HG03060 (cell line): ENCODE results near the gene USP11.

Experiments
- ATAC-seq: cut with Tn5 transposase; IDR thresholded peaks from one replicate; pipeline ENCODE4 v1.9.1; 2021; ENCODE audit warnings: low read depth, moderate number of reproducible peaks; ENCODE audit not compliant: unreplicated experiment

The USP11 gene

GRCh38 chrX:47223476-47224250 is 9.1 kb upstream of the USP11 start:
- ATAC-seq: no peak

DNA sequence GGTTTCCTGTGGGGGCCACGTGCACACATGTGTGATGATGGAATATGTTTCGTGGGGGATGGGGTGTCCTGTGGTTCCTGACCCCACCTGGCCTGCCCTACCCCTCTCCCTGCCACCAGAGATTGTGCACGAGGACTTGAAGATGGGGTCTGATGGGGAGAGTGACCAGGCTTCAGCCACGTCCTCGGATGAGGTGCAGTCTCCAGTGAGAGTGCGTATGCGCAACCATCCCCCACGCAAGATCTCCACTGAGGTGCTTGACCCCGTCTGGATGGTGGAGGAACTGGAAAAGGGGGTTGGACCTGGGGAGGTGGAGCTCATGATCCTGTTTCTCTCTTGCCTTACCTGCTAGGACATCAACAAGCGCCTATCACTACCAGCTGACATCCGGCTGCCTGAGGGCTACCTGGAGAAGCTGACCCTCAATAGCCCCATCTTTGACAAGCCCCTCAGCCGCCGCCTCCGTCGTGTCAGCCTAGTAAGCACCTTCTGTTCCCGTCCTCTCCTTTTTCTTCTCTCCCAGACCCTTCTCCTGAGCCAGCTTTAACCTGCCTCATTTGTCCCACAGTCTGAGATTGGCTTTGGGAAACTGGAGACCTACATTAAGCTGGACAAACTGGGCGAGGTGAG is 8.4 kb upstream of the USP11 start:
- ATAC-seq: no peak

DNA sequence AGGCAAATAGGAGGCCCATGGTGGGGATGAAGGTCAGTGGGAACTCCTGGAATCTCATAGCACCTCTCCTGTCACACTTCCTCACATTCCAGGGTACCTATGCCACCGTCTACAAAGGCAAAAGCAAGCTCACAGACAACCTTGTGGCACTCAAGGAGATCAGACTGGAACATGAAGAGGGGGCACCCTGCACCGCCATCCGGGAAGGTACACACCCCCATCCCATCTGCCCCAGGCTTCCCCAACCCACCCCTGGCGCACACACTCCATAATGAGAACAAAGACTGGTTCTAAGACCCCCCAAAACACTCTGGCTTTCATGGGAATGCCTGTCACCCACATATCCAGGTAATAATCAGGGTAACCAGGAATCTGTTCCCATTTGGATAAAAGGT is 7.9 kb upstream of the USP11 start:
- ATAC-seq: no peak

DNA sequence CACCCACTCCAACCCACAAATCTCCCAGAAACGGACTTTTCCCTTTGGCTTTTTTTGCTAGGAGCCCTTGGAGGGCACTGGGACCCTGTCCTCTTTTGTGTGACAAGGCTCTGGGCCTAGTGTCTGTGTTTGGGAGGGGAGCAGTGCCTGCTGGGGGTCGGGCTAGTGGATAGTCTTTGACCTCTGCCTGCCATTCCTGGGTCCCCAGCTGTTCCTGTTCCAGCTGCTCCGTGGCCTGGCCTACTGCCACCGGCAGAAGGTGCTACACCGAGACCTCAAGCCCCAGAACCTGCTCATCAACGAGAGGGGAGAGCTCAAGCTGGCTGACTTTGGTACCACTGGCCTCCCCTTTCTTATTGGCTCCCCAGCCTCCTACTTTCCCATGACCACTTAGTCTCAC is 6.7 kb upstream of the USP11 start:
- ATAC-seq: no peak

DNA sequence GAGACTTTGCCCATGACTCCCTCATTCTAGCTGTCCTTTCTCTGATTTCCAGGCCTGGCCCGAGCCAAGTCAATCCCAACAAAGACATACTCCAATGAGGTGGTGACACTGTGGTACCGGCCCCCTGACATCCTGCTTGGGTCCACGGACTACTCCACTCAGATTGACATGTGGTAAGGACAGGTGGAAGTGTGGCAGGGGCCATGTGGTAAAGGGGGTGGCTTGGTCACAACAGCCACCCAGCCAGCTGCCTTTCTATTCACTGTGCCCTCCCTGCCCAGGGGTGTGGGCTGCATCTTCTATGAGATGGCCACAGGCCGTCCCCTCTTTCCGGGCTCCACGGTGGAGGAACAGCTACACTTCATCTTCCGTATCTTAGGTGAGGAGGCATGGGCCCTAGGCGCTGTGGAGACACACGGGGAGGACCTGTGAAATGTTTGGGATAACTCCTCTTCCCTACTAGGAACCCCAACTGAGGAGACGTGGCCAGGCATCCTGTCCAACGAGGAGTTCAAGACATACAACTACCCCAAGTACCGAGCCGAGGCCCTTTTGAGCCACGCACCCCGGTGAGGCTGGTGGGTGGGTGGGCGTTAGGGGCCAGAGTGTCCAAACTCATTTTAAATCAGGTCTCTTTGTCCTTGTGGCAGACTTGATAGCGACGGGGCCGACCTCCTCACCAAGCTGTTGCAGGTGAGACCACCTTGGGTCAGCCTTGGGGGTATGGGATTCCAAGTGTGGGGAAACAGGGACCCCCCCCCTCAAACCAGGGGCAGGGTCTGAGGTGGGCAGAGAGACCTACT is 6.1 kb upstream of the USP11 start:
- no peak for ATAC-seq

GRCh38 chrX:47227334-47227583 is 5.5 kb upstream of the USP11 start:
- ATAC-seq: no peak

GRCh38 chrX:47228550-47229270 is 4.1 kb upstream of the USP11 start:
- ATAC-seq: no peak

- no peak for ATAC-seq
These were observed 3.4 kb upstream of the USP11 start for GRCh38 chrX:47229427-47229826.

DNA sequence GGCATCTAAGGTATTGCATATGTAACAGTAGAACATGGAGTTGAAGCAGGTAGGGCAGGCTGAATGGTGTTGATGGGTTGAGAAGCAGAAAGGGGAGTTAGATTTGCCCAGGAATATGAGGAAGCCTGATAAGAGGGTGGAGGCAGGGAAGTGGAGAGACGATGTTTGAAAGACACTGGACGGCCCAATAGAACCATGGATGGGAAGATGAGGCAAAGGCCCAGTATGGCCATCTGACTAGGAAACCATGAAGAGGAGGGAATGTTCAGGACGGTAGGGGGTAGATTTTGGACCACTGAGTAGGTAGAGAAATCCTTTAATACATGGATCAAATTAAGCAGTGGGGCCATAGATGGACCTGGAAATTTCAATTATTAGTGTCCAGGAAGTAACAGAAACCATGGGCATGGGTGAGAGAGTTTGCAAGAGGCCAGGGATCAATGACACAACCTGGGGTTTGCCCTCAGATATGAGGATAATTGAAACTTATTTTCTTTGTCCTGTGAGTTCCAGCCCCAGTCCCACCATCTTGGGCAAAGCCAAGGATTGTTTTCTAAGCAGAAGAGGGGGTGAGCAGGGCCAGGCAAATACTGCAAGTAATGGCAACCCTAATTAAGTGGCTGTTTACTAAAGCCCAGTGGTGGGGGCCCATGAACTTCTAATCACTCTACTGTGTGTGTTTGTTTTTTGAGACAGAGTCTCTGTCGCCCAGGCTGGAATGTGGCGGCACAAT is 2.5 kb upstream of the USP11 start:
- ATAC-seq: no peak

DNA sequence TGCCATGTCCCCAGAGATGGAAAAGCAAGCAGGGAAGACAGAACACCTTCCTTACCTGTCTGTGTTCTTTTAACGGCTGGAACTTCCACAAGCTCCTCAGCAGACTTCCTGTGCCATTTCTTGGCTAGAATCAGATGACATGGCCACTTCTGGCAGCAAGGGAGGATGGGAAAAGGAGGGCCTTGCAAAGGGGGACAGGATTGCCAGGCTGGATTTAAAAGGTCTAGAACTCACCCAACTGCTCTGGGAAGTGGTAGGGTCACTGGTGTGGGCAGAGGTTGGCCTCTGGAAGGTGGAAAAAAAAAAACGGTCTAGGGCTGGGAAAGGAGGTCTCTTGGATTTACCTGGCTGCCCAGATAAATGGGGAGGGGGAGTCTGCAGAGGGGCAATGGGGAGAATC is 1.6 kb upstream of the USP11 start:
- ATAC-seq: no peak

GRCh38 chrX:47232197-47232802 is 509 bp upstream of the USP11 start:
- ATAC-seq: no peak

DNA sequence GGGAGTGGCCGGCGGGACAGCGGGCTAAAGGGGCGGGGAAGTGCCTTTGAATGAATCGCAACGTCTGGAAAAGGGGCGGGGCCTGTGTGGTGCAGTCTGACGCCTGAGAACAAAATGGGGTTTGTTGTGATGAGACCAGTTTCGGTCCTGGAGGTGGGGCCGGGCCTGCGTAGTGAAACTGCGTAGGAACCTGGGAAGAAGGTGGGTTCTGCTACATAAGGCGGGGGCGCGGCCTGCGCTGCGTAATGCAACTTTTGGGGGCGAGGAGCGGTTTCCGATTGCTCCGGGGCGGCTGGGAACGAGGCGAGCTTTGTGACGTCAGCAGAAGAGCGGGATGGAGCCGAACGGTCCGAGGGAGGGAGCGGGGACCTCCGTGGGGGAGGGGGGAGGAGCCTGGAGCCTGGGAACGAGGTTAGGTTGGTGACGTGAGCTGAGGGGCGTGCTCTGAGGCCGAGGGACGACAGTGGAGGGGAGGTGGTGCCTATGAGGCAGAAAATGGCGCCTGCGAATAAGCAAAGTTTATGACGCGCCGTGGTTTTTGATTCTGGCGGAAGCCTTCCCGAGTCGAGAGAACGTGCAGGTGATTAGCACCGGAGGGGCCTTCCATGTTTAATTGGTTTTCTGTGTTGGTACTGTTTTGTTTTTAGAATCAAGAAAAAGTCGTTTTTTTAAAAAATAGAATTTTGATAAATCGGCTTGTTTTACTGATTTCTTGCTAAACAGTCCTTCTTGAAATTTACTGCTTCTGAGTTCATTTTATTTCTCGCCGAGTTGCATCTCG is 714 bp downstream of the USP11 start:
- peak; percentile 74 for ATAC-seq

- ATAC-seq: no peak
These were observed 1.8 kb downstream of the USP11 start for GRCh38 chrX:47234583-47234982.

- ATAC-seq: no peak
These were observed 2.9 kb downstream of the USP11 start for GRCh38 chrX:47235691-47236103.

DNA sequence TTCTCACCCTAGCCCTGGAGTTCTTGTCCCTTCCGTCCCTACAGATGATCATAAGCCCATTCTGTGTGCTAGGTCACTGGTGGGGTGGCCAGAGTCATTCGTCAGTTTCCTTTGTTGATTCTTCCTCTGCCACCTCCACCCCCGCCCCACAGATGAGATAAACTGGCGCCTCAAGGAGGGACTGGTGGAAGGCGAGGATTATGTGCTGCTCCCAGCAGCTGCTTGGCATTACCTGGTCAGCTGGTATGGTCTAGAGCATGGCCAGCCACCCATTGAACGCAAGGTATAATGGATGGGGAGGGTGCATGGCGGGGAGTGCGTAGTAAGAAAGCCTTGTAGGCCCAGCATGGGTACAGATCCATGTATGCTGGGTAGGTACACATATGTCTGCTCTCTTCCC is 6.4 kb downstream of the USP11 start:
- no peak for ATAC-seq

GRCh38 chrX:47239898-47240545 is 7.2 kb downstream of the USP11 start:
- no peak for ATAC-seq

- no peak for ATAC-seq
These were observed 7.8 kb downstream of the USP11 start for GRCh38 chrX:47240619-47241018.

DNA sequence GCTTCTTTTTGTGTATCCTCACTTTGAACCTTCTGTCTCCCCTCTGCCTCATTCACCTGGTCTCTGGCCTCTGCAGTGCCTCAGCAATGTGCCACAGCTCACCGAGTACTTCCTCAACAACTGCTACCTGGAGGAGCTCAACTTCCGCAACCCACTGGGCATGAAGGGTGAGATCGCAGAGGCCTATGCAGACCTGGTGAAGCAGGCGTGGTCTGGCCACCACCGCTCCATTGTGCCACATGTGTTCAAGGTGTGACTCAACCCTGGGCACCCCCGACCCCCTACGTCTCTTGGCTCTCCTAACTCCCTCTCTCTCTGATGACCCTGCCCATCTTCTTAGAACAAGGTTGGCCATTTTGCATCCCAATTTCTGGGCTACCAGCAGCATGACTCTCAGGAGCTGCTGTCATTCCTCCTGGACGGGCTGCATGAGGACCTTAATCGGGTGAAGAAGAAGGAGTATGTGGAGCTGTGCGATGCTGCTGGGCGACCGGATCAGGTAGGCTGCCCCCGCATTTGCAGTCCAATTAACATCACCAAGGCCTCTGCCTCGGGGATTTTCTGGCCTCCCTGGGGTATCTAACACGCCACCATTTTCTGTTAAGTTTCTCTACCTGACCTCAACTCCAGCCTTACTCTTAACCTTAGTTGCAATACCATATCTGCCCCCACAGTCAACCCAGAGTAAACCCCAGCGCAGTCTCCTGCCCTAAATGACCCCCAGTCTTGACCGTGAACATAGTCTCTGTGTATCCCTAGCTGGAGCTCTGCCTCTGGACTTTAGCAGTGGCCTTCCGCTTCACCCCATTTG is 8.6 kb downstream of the USP11 start:
- ATAC-seq: no peak
